Liver (tissue), 3 donors: ENCODE measurements around the gene MRTFB.
A peak's percentile ranks its signal among the peaks of the same experiment; 100 is the strongest.

Source experiments
- FOXA1 ChIP-seq: IDR thresholded peaks from 2 replicates; pipeline ENCODE4 v1.6.1; 2016; ENCODE audit warnings: antibody characterized with exemption
- GABPA ChIP-seq, 2 donors: IDR thresholded peaks in 1 of 2; conservative IDR thresholded peaks in 1 of 2; 2 replicates each; pipeline ENCODE4 v1.6.1; 2016; ENCODE audit warnings: antibody characterized with exemption in 2 of 2, mild to moderate bottlenecking in 1 of 2, moderate library complexity in 1 of 2
- JUND ChIP-seq, 2 donors: IDR thresholded peaks; 2 replicates each; pipeline ENCODE4 v1.6.1; 2016; ENCODE audit warnings: antibody characterized with exemption in 2 of 2
- RAD21 ChIP-seq, 2 donors: IDR thresholded peaks; 2 replicates each; pipeline ENCODE4 v1.6.1; 2016; ENCODE audit warnings: antibody characterized with exemption in 2 of 2, mild to moderate bottlenecking in 2 of 2
- RXRA ChIP-seq, 2 donors: IDR thresholded peaks; 2 replicates each; pipeline ENCODE4 v1.6.1; 2017 to 2018; ENCODE audit warnings: antibody characterized with exemption in 2 of 2, mild to moderate bottlenecking in 1 of 2
- SP1 ChIP-seq: IDR thresholded peaks from 2 replicates; pipeline ENCODE4 v1.6.1; 2018; ENCODE audit warnings: antibody characterized with exemption, mild to moderate bottlenecking
- TF ChIP-seq, protein P1 (sequence below): fragments of 150-350 bp; IDR thresholded peaks from 2 replicates; pipeline ENCODE4 v1.5.1; 2017; ENCODE audit warnings: improper control_type of control experiment, low read depth, low read length; ENCODE audit not compliant: missing input control
- TF ChIP-seq, protein P2 (sequence below): IDR thresholded peaks from 2 replicates; pipeline ENCODE4 v1.6.1; 2016; ENCODE audit warnings: antibody characterized with exemption, mild to moderate bottlenecking
- donor health status: healthy.
- donor health status: healthy.

DNA sequence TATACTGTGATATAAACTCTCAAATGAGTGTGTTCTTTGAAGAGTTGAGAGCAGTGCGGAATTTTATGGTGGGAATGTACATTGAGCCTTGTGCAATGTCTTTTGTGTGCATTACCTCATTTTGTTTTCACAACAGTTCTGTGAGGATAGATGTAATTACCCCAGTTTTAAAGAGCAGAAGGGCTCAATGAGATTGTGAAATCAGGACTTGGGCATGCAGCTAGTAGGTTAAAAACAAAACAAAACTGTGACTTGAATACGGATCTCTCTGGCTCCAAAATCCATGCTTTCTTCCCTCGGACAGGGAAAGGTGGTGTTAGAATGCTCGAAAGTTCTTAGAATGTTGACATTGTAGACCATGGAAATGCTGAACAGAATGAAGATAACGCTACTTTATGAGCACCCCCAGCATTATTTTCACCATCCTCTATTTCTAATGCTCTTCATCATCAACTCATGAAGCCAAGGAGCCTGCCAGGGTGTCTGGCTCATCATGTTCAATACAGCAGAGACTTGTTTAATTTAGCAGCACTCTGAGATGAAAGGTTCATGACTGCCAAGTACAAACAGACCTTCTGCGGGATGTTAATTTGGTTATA is 17.1 kb downstream of the MRTFB start:
- peak; percentile 13 for TF ChIP-seq SP1
- no peak for TF ChIP-seq GABPA (IDR thresholded peaks at IDR 0.05 in 1 of 2, conservative IDR thresholded peaks at IDR 0.05 in 1 of 2)
- peak; percentile 6 for TF ChIP-seq FOXA1
- TF ChIP-seq, protein P1, sequence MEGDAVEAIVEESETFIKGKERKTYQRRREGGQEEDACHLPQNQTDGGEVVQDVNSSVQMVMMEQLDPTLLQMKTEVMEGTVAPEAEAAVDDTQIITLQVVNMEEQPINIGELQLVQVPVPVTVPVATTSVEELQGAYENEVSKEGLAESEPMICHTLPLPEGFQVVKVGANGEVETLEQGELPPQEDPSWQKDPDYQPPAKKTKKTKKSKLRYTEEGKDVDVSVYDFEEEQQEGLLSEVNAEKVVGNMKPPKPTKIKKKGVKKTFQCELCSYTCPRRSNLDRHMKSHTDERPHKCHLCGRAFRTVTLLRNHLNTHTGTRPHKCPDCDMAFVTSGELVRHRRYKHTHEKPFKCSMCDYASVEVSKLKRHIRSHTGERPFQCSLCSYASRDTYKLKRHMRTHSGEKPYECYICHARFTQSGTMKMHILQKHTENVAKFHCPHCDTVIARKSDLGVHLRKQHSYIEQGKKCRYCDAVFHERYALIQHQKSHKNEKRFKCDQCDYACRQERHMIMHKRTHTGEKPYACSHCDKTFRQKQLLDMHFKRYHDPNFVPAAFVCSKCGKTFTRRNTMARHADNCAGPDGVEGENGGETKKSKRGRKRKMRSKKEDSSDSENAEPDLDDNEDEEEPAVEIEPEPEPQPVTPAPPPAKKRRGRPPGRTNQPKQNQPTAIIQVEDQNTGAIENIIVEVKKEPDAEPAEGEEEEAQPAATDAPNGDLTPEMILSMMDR = no peak
- TF ChIP-seq, protein P2, sequence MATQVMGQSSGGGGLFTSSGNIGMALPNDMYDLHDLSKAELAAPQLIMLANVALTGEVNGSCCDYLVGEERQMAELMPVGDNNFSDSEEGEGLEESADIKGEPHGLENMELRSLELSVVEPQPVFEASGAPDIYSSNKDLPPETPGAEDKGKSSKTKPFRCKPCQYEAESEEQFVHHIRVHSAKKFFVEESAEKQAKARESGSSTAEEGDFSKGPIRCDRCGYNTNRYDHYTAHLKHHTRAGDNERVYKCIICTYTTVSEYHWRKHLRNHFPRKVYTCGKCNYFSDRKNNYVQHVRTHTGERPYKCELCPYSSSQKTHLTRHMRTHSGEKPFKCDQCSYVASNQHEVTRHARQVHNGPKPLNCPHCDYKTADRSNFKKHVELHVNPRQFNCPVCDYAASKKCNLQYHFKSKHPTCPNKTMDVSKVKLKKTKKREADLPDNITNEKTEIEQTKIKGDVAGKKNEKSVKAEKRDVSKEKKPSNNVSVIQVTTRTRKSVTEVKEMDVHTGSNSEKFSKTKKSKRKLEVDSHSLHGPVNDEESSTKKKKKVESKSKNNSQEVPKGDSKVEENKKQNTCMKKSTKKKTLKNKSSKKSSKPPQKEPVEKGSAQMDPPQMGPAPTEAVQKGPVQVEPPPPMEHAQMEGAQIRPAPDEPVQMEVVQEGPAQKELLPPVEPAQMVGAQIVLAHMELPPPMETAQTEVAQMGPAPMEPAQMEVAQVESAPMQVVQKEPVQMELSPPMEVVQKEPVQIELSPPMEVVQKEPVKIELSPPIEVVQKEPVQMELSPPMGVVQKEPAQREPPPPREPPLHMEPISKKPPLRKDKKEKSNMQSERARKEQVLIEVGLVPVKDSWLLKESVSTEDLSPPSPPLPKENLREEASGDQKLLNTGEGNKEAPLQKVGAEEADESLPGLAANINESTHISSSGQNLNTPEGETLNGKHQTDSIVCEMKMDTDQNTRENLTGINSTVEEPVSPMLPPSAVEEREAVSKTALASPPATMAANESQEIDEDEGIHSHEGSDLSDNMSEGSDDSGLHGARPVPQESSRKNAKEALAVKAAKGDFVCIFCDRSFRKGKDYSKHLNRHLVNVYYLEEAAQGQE = peak; percentile 15
- peak; percentile 34 to 38 for TF ChIP-seq RAD21 (IDR thresholded peaks at IDR 0.05)
- peak; percentile 32 to 87 for TF ChIP-seq JUND (IDR thresholded peaks at IDR 0.05)
- peak in 1 of 2 donors; percentile 75 for TF ChIP-seq RXRA (IDR thresholded peaks at IDR 0.05)
